ENCODE measurements around the gene VSX1. TPM values are rescaled to one million over a fixed set of nuclear protein-coding genes. Genes with fewer than 3 reads are reported as not detected.

The VSX1 gene
- polyA plus RNA-seq, 1 donor from 2014 or later: not detected

DNA sequence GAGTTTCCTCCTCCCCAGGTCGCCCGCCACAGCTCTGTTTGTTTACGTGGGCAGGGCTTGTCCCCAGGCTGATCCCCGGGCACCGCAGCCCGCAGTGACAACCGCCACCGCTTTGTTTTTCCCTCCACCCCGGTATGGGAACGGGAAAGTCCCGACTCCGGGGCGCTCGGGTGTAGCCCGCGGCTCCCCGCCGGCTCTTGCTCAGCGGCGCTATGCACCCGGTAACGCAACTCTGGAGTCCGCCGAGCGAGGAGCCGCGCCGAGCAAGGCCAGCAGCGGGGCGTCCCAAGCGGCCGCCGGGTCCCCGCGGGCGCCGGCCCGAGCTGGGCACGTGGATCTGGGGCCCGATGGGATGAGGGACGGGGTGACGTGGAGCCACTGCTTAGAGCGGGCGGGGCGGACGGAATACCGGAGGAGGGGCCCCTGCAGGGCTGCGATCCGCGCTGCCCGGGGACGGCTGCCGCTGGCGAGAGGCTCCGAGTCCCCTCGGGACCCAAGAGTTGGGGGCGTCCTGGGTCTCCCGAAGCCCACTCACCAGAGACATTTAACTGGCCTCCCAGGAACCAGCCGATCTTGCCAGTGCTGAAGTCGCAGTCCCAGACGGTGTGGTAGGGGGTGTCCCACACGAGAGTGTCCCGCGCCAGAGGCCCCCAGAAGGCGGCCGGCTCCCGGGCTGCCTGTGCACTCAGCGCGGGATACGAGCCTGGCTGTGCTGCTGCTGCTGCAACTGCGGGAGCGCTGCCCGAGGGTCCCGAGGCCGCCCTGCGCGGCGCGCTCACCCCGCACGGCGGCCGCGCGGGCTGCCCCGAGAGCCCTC lies 24.5 kb downstream of the VSX1 start:
- H3K4me2 ChIP-seq (ENCODE audit: low read length): peak overlapping the region; percentile 68
- no peaks in the 10 kb centered on the region for H3K9me2 ChIP-seq (ENCODE audit: insufficient read depth, low read length)
- peak overlapping the region; percentile 40 for H3K9ac ChIP-seq (ENCODE audit: low read length)
- H3K27me3 ChIP-seq (ENCODE audit: insufficient read depth, low read depth, low read length): peaks cover 68% of the 10 kb centered on the region
- no peaks in the 10 kb centered on the region for H3K9me3 ChIP-seq (ENCODE audit: low read length)
- no peaks in the 10 kb centered on the region for H4K20me1 ChIP-seq (ENCODE audit: insufficient read depth)
- H3K4me3 ChIP-seq (ENCODE audit: low read length): peak overlapping the region; percentile 68
- H3K27ac ChIP-seq (ENCODE audit: low read length): no peak overlapping the region
- H3K36me3 ChIP-seq (ENCODE audit: insufficient read depth, low read length): no peaks in the 10 kb centered on the region
- H3F3A ChIP-seq (ENCODE audit: insufficient read depth, low read length, poor library complexity, severe bottlenecking): no peaks in the 10 kb centered on the region
- H3K79me2 ChIP-seq (replicated peaks; ENCODE audit: insufficient read depth, low read length): no peaks in the 10 kb centered on the region
- TF ChIP-seq TAF1 (IDR thresholded peaks at IDR 0.05; ENCODE audit: low read depth) (no peak), SMC3 (conservative IDR thresholded peaks at IDR 0.05; ENCODE audit: poor library complexity) (no peak), RAD21 (conservative IDR thresholded peaks at IDR 0.05) (no peak), EP300 (conservative IDR thresholded peaks at IDR 0.05; ENCODE audit: poor library complexity, severe bottlenecking) (no peak), MXI1 (conservative IDR thresholded peaks at IDR 0.05; ENCODE audit: poor library complexity, severe bottlenecking) (no peak), EZH2 (IDR thresholded peaks at IDR 0.05; ENCODE audit: borderline replicate concordance, insufficient read depth, low read length, poor library complexity, severe bottlenecking) (no peak), POLR2AphosphoS5 (IDR thresholded peaks at IDR 0.05) (no peak)
- TF ChIP-seq, protein P1, sequence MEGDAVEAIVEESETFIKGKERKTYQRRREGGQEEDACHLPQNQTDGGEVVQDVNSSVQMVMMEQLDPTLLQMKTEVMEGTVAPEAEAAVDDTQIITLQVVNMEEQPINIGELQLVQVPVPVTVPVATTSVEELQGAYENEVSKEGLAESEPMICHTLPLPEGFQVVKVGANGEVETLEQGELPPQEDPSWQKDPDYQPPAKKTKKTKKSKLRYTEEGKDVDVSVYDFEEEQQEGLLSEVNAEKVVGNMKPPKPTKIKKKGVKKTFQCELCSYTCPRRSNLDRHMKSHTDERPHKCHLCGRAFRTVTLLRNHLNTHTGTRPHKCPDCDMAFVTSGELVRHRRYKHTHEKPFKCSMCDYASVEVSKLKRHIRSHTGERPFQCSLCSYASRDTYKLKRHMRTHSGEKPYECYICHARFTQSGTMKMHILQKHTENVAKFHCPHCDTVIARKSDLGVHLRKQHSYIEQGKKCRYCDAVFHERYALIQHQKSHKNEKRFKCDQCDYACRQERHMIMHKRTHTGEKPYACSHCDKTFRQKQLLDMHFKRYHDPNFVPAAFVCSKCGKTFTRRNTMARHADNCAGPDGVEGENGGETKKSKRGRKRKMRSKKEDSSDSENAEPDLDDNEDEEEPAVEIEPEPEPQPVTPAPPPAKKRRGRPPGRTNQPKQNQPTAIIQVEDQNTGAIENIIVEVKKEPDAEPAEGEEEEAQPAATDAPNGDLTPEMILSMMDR (IDR thresholded peaks at IDR 0.05; ENCODE audit: poor library complexity, severe bottlenecking): no peak
- TF ChIP-seq, protein P2, sequence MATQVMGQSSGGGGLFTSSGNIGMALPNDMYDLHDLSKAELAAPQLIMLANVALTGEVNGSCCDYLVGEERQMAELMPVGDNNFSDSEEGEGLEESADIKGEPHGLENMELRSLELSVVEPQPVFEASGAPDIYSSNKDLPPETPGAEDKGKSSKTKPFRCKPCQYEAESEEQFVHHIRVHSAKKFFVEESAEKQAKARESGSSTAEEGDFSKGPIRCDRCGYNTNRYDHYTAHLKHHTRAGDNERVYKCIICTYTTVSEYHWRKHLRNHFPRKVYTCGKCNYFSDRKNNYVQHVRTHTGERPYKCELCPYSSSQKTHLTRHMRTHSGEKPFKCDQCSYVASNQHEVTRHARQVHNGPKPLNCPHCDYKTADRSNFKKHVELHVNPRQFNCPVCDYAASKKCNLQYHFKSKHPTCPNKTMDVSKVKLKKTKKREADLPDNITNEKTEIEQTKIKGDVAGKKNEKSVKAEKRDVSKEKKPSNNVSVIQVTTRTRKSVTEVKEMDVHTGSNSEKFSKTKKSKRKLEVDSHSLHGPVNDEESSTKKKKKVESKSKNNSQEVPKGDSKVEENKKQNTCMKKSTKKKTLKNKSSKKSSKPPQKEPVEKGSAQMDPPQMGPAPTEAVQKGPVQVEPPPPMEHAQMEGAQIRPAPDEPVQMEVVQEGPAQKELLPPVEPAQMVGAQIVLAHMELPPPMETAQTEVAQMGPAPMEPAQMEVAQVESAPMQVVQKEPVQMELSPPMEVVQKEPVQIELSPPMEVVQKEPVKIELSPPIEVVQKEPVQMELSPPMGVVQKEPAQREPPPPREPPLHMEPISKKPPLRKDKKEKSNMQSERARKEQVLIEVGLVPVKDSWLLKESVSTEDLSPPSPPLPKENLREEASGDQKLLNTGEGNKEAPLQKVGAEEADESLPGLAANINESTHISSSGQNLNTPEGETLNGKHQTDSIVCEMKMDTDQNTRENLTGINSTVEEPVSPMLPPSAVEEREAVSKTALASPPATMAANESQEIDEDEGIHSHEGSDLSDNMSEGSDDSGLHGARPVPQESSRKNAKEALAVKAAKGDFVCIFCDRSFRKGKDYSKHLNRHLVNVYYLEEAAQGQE (IDR thresholded peaks at IDR 0.05; ENCODE audit: borderline replicate concordance): no peak
- no peak overlapping the region for H2AFZ ChIP-seq (ENCODE audit: low read depth, low read length)

DNA sequence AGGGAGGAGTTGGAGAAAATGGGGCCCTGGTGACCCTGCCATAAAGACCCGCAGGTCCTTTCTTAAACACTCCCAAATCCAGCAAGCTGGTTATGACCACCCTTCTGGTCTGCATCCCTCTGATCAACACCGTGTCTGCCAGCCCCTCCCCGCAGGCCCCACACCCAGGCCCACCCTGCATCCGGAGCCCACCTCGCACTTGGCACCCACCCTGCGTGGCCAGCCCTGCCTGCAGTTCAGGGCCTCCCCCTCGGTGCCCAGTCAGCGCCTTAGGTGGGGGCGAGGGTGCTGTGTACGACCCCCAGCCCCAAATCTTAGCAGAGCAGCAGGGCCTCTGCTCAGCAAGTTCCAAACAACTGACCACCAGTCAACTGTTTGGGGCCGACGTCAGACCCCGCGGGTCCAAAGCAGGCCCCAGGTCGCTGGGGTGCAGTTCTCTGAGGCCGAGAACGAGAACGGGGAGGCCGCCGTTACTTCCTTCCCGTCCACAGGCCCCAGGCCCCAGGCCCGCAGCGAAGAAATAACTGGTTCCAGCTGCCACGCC lies 25.2 kb downstream of the VSX1 start:
- no peaks in the 10 kb centered on the region for H4K20me1 ChIP-seq (ENCODE audit: insufficient read depth)
- no peak overlapping the region for H3K9ac ChIP-seq (ENCODE audit: low read length)
- H3K27me3 ChIP-seq (ENCODE audit: insufficient read depth, low read depth, low read length): peaks cover 62% of the 10 kb centered on the region
- no peak overlapping the region for H3K27ac ChIP-seq (ENCODE audit: low read length)
- H3K9me3 ChIP-seq (ENCODE audit: low read length): no peaks in the 10 kb centered on the region
- no peaks in the 10 kb centered on the region for H3K36me3 ChIP-seq (ENCODE audit: insufficient read depth, low read length)
- no peak overlapping the region for H3K4me2 ChIP-seq (ENCODE audit: low read length)
- H3K4me3 ChIP-seq (ENCODE audit: low read length): peak overlapping the region; percentile 68
- H3F3A ChIP-seq (ENCODE audit: insufficient read depth, low read length, poor library complexity, severe bottlenecking): no peaks in the 10 kb centered on the region
- H3K79me2 ChIP-seq (replicated peaks; ENCODE audit: insufficient read depth, low read length): no peaks in the 10 kb centered on the region
- TF ChIP-seq MXI1 (conservative IDR thresholded peaks at IDR 0.05; ENCODE audit: poor library complexity, severe bottlenecking): no peak
- TF ChIP-seq, protein P2 (IDR thresholded peaks at IDR 0.05; ENCODE audit: borderline replicate concordance): no peak
- no peak for TF ChIP-seq RAD21 (conservative IDR thresholded peaks at IDR 0.05)
- no peak for TF ChIP-seq TAF1 (IDR thresholded peaks at IDR 0.05; ENCODE audit: low read depth)
- no peak for TF ChIP-seq POLR2AphosphoS5 (IDR thresholded peaks at IDR 0.05)
- TF ChIP-seq, protein P1 (IDR thresholded peaks at IDR 0.05; ENCODE audit: poor library complexity, severe bottlenecking): no peak
- no peak for TF ChIP-seq SMC3 (conservative IDR thresholded peaks at IDR 0.05; ENCODE audit: poor library complexity)
- TF ChIP-seq EZH2 (IDR thresholded peaks at IDR 0.05; ENCODE audit: borderline replicate concordance, insufficient read depth, low read length, poor library complexity, severe bottlenecking): no peak
- TF ChIP-seq EP300 (conservative IDR thresholded peaks at IDR 0.05; ENCODE audit: poor library complexity, severe bottlenecking): no peak
- H2AFZ ChIP-seq (ENCODE audit: low read depth, low read length): no peak overlapping the region
- no peaks in the 10 kb centered on the region for H3K9me2 ChIP-seq (ENCODE audit: insufficient read depth, low read length)
